ENCODE results near the gene ITPA.
A peak's percentile ranks its signal among the peaks of the same experiment; 100 is the strongest.
"Not testable (repeated sequence)": the region's sequence is repeated elsewhere in the genome, so short reads cannot be mapped to it uniquely, and the experiment has no call there.

Gene ITPA

GRCh38 chr20:3202965-3203314 lies 6.4 kb upstream of the ITPA start:
- DNase-seq: no peak

GRCh38 chr20:3203315-3204123 lies 5.8 kb upstream of the ITPA start:
- peak; percentile 47 for DNase-seq

- DNase-seq: peak; percentile 90
Observed at GRCh38 chr20:3204124-3204794, 5.0 kb upstream of the ITPA start, which contains the start of gene DDRGK1. DDRGK1 (minus strand) TSS chr20:3204682; CDS start chr20:3204627, 55 bp downstream.

GRCh38 chr20:3208786-3209256 lies 477 bp upstream of the ITPA start:
- DNase-seq: no peak

- DNase-seq: no peak
Observed at GRCh38 chr20:3209946-3210317, 634 bp downstream of the ITPA start.

- no peak for DNase-seq
Observed at GRCh38 chr20:3210346-3210745, 1.0 kb downstream of the ITPA start.

- DNase-seq: no peak
Observed at GRCh38 chr20:3213226-3213625, 3.9 kb downstream of the ITPA start.

- DNase-seq: not testable (repeated sequence)
Observed at GRCh38 chr20:3215359-3215917, 6.1 kb downstream of the ITPA start.

- peak; percentile 78 for DNase-seq
Observed at GRCh38 chr20:3218307-3218988, 9.2 kb downstream of the ITPA start.

GRCh38 chr20:3221398-3222226 lies 12.3 kb downstream of the ITPA start:
- no peak for DNase-seq

- DNase-seq: no peak
Observed at GRCh38 chr20:3222635-3223600, 13.6 kb downstream of the ITPA start.

GRCh38 chr20:3223651-3223993 lies 14.3 kb downstream of the ITPA start:
- DNase-seq: no peak

GRCh38 chr20:3223994-3224680 lies 14.8 kb downstream of the ITPA start:
- DNase-seq: no peak

GRCh38 chr20:3224681-3225421 lies 15.6 kb downstream of the ITPA start:
- DNase-seq: no peak

GRCh38 chr20:3226093-3226492 lies 16.8 kb downstream of the ITPA start:
- no peak for DNase-seq

GRCh38 chr20:3226864-3227263 lies 17.6 kb downstream of the ITPA start:
- no peak for DNase-seq

GRCh38 chr20:3227506-3227905 lies 18.2 kb downstream of the ITPA start:
- no peak for DNase-seq

- no peak for DNase-seq
Observed at GRCh38 chr20:3227936-3228749, 18.8 kb downstream of the ITPA start.

GRCh38 chr20:3228750-3229032 lies 19.4 kb downstream of the ITPA start:
- DNase-seq: no peak
